Dendritic cell treated with granulocyte-macrophage colony-stimulating factor and Interleukin-4, amounts not matched to agents 40 ng/mL and 50 ng/mL, for 4 days (primary cell): Measurements from ENCODE around the gene CDC42EP1.
"Not testable (repeated sequence)": the region's sequence is repeated elsewhere in the genome, so short reads cannot be mapped to it uniquely, and the experiment has no call there.

ENCODE experiments used
- H3K27ac Mint-ChIP-seq: one replicate; pipeline ENCODE4 v1.8.0; 2022; ENCODE audit warnings: mild to moderate bottlenecking, mixed read lengths
- H3K27me3 Mint-ChIP-seq: one replicate; pipeline ENCODE4 v1.8.0; 2022; ENCODE audit warnings: mild to moderate bottlenecking, mixed read lengths
- H3K36me3 Mint-ChIP-seq: one replicate; pipeline ENCODE4 v1.8.0; 2022; ENCODE audit warnings: low read depth, mixed read lengths
- H3K4me1 Mint-ChIP-seq: one replicate; pipeline ENCODE4 v1.8.0; 2022; ENCODE audit warnings: low read depth, mixed read lengths
- H3K4me3 Mint-ChIP-seq: one replicate; pipeline ENCODE4 v1.8.0; 2022; ENCODE audit warnings: mild to moderate bottlenecking, moderate library complexity, mixed read lengths
- H3K9me3 Mint-ChIP-seq: one replicate; pipeline ENCODE4 v1.8.0; 2022; ENCODE audit warnings: mixed read lengths
- intact Hi-C: fragments of 100-400 bp; cut with micrococcal nuclease; formaldehyde crosslinking; loops from one replicate; pipeline ENCODE4 v1.15.0; 2022

CDC42EP1 gene

DNA sequence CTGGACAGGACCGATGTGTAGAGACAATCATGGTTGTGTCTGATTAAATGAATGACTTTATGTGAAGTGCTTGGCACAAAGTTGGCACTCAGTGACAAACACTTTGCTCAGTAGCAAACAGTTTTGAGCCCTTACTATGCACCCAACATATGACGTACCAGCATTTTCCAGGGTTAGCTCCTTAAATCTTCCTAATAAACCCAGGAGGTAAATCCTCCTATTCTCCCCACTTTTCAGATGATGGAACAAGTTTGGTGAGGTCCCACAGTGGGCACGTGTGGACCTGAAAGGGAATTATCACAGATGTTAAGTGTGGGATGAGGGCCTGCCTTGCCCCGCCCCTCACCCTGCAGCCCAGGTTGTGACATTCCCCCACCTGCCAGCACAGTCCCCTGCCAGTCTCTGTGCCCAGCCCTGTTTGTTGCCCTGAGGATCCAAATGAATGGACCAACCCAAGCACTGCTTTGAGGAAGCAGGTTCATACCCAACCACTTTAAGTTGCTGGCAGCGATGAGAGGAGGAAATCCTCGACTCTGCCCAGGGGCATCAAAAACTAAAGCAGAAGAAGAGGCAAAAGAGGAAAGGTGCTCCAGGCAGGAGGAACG lies 34.4 kb upstream of the CDC42EP1 start:
- Mint-ChIP-seq H3K4me3 (no peak overlapping the region), H3K36me3 (no peaks in the 10 kb centered on the region), H3K27ac (no peak overlapping the region), H3K4me1 (peaks cover 42% of the 10 kb centered on the region), H3K27me3 (peaks cover 35% of the 10 kb centered on the region), H3K9me3 (no peaks in the 10 kb centered on the region)
- intact Hi-C loops: no loop called here

DNA sequence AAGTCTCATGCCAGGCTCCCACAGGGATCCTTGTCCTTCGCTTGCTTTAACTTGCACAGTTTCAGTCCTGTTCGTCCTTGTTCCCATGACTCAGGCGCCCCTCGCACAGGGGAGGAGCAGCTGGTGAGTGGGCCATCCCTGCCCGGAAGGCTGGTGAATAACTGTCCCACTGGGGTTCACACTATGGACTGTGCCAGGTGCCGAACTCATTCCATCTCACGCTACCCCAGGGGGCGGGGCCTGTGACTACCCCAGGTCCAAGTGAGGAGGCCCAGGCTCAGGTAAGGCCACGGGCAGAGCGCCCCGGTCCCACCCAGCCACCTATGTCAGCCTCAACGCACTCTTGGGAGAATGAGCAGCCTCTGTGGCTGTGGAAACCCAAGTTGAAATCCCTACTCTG lies 33.9 kb upstream of the CDC42EP1 start:
- Mint-ChIP-seq H3K9me3 (no peaks in the 10 kb centered on the region), H3K27ac (no peak overlapping the region), H3K4me1 (peaks cover 37% of the 10 kb centered on the region), H3K27me3 (peaks cover 29% of the 10 kb centered on the region), H3K4me3 (no peak overlapping the region), H3K36me3 (no peaks in the 10 kb centered on the region)
- intact Hi-C loops: no loop called here

DNA sequence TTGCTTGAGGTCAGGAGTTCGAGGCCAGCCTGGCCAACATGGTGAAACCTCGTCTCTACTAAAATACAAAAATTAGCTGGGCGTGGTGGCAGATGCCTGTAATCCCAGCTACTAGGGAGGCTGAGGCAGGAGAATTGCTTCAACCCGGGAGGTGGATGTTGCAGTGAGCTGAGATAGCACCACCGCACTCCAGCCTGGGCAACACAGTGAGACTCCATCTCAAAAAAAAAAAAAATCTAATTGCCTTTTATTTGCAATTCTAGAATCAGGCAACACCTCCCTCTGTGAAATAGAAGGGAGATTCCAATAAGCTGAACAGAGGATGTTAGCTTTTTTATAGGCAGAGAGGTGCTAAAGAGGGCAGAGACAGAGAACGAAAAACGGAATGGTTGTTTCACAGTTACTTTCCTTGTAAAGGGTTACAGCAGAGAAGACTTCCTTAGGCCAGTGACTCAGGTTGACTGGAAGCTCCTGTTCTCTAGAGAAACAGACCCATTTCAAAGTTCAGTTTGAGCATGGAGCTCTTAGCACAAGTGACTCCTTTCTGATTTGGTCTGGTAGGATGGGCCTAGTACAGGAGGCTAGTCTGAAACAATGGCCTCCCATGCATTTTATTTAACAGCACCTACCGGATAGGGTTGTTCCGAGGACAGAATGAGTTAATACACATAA lies 33.1 kb upstream of the CDC42EP1 start:
- H3K9me3 Mint-ChIP-seq, intact Hi-C loops, H3K4me3 Mint-ChIP-seq, H3K36me3 Mint-ChIP-seq, H3K27ac Mint-ChIP-seq: not testable (repeated sequence)
- peaks cover 34% of the 10 kb centered on the region for H3K4me1 Mint-ChIP-seq
- peaks cover 21% of the 10 kb centered on the region for H3K27me3 Mint-ChIP-seq

DNA sequence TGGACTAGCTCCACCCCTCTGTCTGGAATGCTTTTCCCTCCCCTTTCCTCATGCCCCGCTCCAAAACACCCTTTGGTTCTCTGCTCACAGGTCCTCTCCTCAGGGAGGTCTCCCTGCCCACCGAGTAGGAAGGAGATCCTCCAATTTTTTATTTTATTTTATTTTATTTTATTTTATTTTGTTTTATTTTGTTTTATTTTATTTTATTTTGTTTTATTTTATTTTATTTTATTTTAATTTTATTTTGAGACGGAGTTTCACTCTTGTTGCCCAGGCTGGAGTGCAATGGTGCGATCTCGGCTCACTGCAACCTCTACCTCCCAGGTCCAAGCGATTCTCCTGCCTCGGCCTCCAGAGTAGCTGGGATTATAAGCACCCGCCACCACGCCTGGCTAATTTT lies 32.3 kb upstream of the CDC42EP1 start:
- H3K4me3 Mint-ChIP-seq, H3K36me3 Mint-ChIP-seq, H3K27ac Mint-ChIP-seq, intact Hi-C loops, H3K9me3 Mint-ChIP-seq: not testable (repeated sequence)
- peaks cover 30% of the 10 kb centered on the region for H3K4me1 Mint-ChIP-seq
- H3K27me3 Mint-ChIP-seq: peaks cover 15% of the 10 kb centered on the region

DNA sequence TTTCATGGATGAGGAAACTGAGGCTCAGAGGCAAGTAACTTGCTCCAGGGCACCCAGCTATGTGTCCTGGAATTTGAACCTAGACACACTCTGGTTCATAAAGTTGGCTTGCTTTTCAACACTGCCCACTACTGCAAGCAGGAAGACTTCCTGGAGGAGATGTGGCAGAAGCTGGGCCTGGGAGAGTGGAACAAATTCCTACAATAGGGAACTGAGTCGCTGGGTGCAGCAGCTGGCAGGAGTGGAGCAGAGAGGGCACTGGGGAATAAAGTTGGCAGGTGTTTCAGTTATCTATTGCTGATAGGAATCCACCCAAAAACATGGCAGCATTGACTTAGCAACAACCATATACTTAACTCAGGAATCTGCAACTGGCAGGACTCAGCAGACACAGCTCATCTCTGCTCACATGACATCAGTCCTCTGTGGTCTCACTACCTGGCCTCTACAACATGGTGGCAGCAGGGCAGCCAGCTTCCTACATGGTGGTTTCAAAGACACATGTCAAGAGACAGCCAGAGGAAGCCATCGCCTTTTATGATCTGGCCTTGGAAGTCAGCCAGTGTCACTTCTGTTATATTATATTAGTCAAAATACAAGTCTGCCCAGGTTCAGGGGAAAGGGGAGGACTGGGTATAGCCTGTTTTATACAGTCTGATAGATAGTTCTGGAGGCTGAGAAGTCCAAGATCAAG lies 30.5 kb upstream of the CDC42EP1 start:
- Mint-ChIP-seq H3K36me3 (no peaks in the 10 kb centered on the region), H3K27me3 (peaks cover 5% of the 10 kb centered on the region), H3K27ac (no peak overlapping the region), H3K4me3 (no peak overlapping the region), H3K9me3 (no peaks in the 10 kb centered on the region), H3K4me1 (peaks cover 46% of the 10 kb centered on the region)
- intact Hi-C loops: no loop called here

DNA sequence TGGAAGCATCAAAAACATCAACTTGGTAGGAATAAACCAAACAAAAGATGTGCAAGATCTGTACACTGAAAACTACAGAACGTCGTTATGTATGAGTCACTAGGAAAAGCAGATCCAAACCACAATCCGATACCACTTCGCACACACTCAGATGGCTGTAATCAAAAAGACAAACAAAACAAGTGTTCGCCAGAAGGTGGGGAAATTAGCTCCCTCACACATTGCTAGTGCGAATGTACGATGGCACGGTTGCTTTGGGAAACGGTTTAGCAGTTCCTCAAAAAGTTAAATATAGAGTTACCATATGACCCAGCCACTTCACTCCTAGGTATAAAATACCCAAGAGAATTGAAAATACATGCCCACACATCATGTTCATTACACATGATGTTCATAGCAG lies 26.3 kb upstream of the CDC42EP1 start:
- intact Hi-C loops: no loop called here
- H3K36me3 Mint-ChIP-seq: no peaks in the 10 kb centered on the region
- H3K27me3 Mint-ChIP-seq: peaks cover 2% of the 10 kb centered on the region
- no peak overlapping the region for H3K4me3 Mint-ChIP-seq
- peaks cover 38% of the 10 kb centered on the region for H3K4me1 Mint-ChIP-seq
- H3K27ac Mint-ChIP-seq: no peak overlapping the region
- no peaks in the 10 kb centered on the region for H3K9me3 Mint-ChIP-seq

DNA sequence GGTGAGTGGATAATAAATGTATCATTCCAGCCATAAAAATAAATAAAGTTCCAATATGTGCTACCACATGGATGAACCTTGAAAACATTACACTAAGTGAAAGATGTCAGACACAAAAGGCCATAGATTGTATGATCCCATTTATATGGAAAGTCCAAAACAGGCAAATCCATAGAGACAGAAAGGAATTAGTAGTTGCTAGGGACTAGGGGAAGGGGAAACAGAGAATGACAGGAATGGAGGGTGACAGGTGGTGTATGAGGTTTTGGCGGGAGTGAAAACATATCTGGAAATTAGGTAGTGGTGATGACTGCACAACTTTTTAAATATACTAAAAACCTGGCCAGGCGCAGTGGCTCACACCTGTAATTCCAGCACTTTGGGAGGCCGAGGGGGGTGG lies 25.8 kb upstream of the CDC42EP1 start:
- peaks cover 4% of the 10 kb centered on the region for H3K27me3 Mint-ChIP-seq
- H3K36me3 Mint-ChIP-seq: no peaks in the 10 kb centered on the region
- peaks cover 40% of the 10 kb centered on the region for H3K4me1 Mint-ChIP-seq
- no peak overlapping the region for H3K27ac Mint-ChIP-seq
- intact Hi-C loops: no loop called here
- no peak overlapping the region for H3K4me3 Mint-ChIP-seq
- H3K9me3 Mint-ChIP-seq: no peaks in the 10 kb centered on the region

DNA sequence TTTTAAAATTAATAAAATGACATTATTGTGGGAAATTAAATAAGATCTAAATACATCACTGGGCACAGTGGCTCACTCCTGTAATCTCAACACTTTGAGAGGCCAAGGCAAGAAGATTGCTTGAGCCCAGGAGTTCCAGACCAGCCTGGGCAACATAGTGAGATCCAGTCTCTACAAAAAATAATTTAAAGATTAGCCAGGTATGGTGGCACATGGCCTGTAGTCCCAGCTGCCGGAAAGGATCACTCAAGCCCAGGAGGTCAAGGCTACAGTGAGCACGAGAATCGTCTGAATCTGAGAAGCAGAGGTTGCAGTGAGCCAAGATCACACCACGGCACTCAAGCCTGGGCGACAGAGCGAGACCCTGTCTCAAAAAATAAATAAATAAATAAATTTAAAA lies 25.1 kb upstream of the CDC42EP1 start:
- Mint-ChIP-seq H3K4me1 (peaks cover 34% of the 10 kb centered on the region), H3K9me3 (no peaks in the 10 kb centered on the region), H3K4me3 (no peak overlapping the region), H3K36me3 (no peaks in the 10 kb centered on the region), H3K27me3 (peaks cover 6% of the 10 kb centered on the region), H3K27ac (no peak overlapping the region)
- intact Hi-C loops: no loop called here

DNA sequence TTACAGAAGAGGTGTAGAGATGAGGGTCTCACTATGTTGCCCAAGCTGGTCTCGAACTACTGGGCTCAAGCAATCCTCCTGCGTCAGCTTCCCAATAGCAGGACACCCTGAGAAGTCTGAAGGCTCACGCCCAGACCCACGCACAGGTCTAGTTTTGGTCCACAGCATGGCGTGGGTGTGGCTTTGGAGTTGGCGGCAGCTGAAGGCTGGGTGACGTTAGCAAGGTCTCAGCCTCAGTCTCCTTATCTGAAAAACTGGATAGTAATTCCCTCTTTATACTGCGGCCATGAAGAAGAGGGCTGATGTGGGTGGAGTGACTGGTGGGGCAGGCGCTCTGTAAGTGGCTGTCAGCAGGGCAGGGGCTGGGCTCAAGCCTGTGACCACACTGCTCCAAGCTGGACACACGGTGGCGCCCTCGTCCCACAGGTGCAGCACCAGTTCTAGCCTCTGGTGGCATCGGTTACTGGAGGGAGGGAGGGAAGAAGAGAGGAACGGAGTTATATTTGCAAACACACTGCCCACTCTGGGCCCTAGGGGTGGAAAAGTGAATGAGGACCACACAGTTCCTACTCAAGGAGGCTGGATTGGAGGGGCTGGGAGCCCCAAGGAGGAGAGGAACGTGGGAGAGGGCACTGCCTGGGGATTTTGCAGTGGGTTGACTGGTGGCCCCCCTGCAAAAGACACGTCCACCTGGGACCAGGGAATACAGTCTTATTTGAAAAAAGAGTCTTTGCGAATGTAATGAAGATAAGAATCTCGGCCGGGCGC lies 21.5 kb upstream of the CDC42EP1 start:
- Mint-ChIP-seq H3K9me3 (no peaks in the 10 kb centered on the region), H3K36me3 (no peaks in the 10 kb centered on the region), H3K27me3 (peaks cover 11% of the 10 kb centered on the region), H3K27ac (peak overlapping the region; percentile 64), H3K4me3 (no peak overlapping the region), H3K4me1 (peaks cover 55% of the 10 kb centered on the region)
- intact Hi-C loops: no loop called here

DNA sequence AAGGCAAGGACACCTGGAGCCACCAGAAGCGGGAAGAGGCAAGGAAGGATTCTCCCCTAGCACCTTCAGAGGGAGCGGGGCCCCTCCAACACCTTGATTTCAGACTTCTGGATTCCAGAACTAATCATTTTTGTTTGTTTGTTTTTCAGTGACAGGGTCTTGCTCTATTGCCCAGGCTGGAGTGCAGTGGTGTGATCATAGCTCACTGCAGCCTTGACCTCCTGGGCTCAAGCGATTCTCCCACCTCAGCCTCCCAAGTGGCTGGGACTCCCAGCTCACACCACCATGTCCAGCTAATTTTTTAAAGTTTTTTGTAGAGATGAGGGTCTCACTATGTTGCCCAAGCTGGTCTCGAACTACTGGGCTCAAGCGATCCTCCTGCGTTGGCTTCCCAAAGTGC lies 20.5 kb upstream of the CDC42EP1 start:
- H3K36me3 Mint-ChIP-seq, H3K9me3 Mint-ChIP-seq, intact Hi-C loops, H3K4me3 Mint-ChIP-seq: not testable (repeated sequence)
- Mint-ChIP-seq H3K4me1 (peaks cover 47% of the 10 kb centered on the region), H3K27me3 (peaks cover 11% of the 10 kb centered on the region), H3K27ac (peak overlapping the region; percentile 19)

DNA sequence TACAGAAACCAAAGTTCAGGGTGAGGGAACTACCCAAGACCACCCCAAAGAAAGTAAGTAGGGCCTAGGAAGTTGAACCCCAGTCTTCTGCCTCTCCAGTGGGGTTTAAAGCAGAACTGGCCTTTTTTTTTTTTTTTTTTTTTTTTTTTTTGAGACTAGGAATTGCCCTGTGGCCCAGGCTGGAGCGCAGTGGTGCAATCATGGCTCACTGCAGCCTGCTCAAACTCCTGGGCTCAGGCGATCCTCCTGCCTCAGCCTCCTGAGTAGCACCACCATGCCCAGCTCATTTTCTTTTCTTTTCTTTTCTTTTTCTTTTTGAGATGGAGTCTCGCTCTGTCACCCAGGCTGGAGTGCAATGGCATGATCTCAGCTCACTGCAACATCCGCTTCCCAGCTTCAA lies 17.9 kb upstream of the CDC42EP1 start:
- H3K4me3 Mint-ChIP-seq, H3K36me3 Mint-ChIP-seq, intact Hi-C loops, H3K9me3 Mint-ChIP-seq: not testable (repeated sequence)
- H3K4me1 Mint-ChIP-seq: peaks cover 65% of the 10 kb centered on the region
- H3K27ac Mint-ChIP-seq: peak overlapping the region; percentile 56
- H3K27me3 Mint-ChIP-seq: peaks cover 22% of the 10 kb centered on the region

DNA sequence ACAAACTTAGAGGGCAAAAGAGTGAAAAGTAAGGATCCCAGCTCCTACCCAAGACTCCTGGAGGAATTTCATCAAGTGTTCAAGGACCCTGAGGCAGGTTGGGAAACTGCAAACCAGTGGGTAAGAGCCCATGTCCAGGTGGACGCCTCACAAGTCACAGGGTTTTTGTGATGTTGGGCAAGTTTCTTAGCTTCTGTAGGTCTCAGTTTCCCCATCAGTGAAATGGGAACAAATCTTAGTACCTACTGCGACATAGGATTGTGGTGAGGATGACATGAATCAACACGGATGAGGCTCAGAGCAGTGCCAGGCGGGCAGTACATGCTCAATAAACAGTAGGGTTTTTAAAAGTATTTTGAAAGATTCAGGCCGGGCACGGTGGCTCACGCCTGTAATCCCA lies 17.3 kb upstream of the CDC42EP1 start:
- Mint-ChIP-seq H3K36me3 (no peaks in the 10 kb centered on the region), H3K4me3 (no peak overlapping the region), H3K27me3 (peaks cover 22% of the 10 kb centered on the region), H3K9me3 (no peaks in the 10 kb centered on the region), H3K27ac (peak overlapping the region; percentile 56), H3K4me1 (peaks cover 62% of the 10 kb centered on the region)
- intact Hi-C loops: no loop called here

DNA sequence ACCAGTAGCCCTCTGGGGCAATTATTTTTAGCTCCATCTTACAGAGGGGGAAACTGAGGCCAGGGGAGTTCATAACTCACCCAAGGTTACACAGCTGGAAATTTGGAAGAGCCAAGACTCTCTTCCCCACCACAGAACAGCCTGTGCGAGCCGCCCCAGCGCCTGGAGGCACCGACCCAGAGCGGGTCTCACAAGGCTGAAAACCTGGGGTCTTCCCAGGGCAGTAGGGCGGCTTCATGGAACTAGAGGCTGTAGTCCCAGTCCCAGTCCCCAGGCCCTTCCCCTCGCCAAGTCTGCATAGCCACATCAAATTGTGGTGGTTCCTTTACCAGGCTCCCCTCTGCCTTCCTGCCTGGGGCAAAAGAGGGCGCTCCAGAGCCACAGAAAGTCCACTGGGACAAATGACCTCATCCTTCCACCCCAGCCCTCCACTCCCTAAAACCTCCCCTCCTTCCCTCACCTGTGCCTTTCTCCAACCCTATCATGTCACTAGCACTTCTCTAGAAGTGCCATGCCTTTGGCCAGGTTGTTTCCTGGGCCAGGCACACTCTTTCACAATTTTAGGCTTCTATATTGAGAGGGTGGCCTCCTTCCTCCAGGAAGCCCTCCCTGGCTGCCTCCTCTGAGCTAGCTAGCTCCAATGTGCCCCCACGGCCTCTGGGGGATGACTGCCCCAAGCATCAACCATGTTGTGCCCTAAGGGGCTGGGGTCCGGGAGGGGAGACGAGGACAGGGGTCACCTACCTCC lies 15.2 kb upstream of the CDC42EP1 start:
- intact Hi-C loops: loop anchor here (1.0 to 2.0 kb wide), 2 partner anchors 16 to 47 kb away; partner anchors contain the start of gene CDC42EP1
- H3K27me3 Mint-ChIP-seq: peaks cover 21% of the 10 kb centered on the region
- H3K36me3 Mint-ChIP-seq: no peaks in the 10 kb centered on the region
- H3K9me3 Mint-ChIP-seq: no peaks in the 10 kb centered on the region
- H3K4me3 Mint-ChIP-seq: no peak overlapping the region
- H3K27ac Mint-ChIP-seq: peak overlapping the region; percentile 43
- peaks cover 48% of the 10 kb centered on the region for H3K4me1 Mint-ChIP-seq
